GM04504 (cell line): ENCODE results near the gene S1PR4.
"Not testable (repeated sequence)": the region's sequence is repeated elsewhere in the genome, so short reads cannot be mapped to it uniquely, and the experiment has no call there.

ENCODE experiments used
- DNase-seq: peaks from one replicate; pipeline ENCODE4 v3.0.0-alpha.2; 2012; ENCODE audit warnings: low read depth

The S1PR4 gene

GRCh38 chr19:3194106-3195087 is 15.8 kb downstream of the S1PR4 start:
- DNase-seq = no peak

GRCh38 chr19:3196064-3196932 is 17.7 kb downstream of the S1PR4 start:
- no peak for DNase-seq

- no peak for DNase-seq
Measured at GRCh38 chr19:3196933-3197205, 18.3 kb downstream of the S1PR4 start.

GRCh38 chr19:3198901-3199700 is 20.5 kb downstream of the S1PR4 start:
- no peak for DNase-seq

GRCh38 chr19:3201072-3201700 is 22.6 kb downstream of the S1PR4 start:
- DNase-seq = no peak

GRCh38 chr19:3201911-3202310 is 23.3 kb downstream of the S1PR4 start:
- no peak for DNase-seq

GRCh38 chr19:3202346-3202745 is 23.8 kb downstream of the S1PR4 start:
- DNase-seq = no peak

- DNase-seq = not testable (repeated sequence)
Measured at GRCh38 chr19:3202895-3203294, 24.3 kb downstream of the S1PR4 start.

- DNase-seq = no peak
Measured at GRCh38 chr19:3203805-3204645, 25.5 kb downstream of the S1PR4 start.

- DNase-seq = no peak
Measured at GRCh38 chr19:3204646-3205275, 26.2 kb downstream of the S1PR4 start.

GRCh38 chr19:3206216-3206953 is 27.8 kb downstream of the S1PR4 start:
- DNase-seq = no peak

GRCh38 chr19:3207461-3208242 is 29.1 kb downstream of the S1PR4 start:
- DNase-seq = no peak

GRCh38 chr19:3208317-3209207 is 30.0 kb downstream of the S1PR4 start:
- DNase-seq = no peak

- no peak for DNase-seq
Measured at GRCh38 chr19:3210347-3211017, 31.9 kb downstream of the S1PR4 start.

GRCh38 chr19:3211191-3211590 is 32.6 kb downstream of the S1PR4 start:
- DNase-seq = no peak

GRCh38 chr19:3213159-3213558 is 34.6 kb downstream of the S1PR4 start:
- no peak for DNase-seq

GRCh38 chr19:3216874-3217273 is 38.3 kb downstream of the S1PR4 start:
- no peak for DNase-seq
